Measurements from ENCODE around the gene MAOB.

DNA sequence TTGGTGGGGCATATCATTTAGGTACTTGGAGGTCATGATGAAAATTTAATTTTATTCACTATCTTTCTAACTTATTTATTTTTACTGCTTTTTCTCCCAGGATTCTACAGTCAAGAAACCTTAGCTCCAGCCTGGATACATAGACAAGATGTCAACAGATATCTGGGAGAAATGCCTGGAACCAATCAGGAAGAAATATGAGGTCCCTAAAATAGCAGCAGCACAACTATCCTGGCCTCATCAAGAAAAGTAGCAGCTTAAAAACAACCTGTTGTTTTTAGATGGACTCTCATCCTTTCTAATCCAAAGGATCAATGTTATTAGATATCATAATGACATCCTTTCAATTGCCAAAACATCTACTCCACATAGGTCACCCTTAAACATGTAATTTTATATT lies 54.5 kb downstream of the MAOB start:
- TF ChIP-seq, protein P1, sequence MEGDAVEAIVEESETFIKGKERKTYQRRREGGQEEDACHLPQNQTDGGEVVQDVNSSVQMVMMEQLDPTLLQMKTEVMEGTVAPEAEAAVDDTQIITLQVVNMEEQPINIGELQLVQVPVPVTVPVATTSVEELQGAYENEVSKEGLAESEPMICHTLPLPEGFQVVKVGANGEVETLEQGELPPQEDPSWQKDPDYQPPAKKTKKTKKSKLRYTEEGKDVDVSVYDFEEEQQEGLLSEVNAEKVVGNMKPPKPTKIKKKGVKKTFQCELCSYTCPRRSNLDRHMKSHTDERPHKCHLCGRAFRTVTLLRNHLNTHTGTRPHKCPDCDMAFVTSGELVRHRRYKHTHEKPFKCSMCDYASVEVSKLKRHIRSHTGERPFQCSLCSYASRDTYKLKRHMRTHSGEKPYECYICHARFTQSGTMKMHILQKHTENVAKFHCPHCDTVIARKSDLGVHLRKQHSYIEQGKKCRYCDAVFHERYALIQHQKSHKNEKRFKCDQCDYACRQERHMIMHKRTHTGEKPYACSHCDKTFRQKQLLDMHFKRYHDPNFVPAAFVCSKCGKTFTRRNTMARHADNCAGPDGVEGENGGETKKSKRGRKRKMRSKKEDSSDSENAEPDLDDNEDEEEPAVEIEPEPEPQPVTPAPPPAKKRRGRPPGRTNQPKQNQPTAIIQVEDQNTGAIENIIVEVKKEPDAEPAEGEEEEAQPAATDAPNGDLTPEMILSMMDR (conservative IDR thresholded peaks at IDR 0.05; ENCODE audit: low read length), result no peak
- TF ChIP-seq EZH2phosphoT487 (IDR thresholded peaks at IDR 0.05; ENCODE audit: borderline replicate concordance), result no peak

All from Loucy (cell line).